COLO829 (cell line): Measurements from ENCODE around the gene MYOD1.

Experiments
- DNase-seq: peaks from one replicate; pipeline ENCODE4 v3.0.0; 2012; ENCODE audit warnings: low spot score

The MYOD1 gene

DNA sequence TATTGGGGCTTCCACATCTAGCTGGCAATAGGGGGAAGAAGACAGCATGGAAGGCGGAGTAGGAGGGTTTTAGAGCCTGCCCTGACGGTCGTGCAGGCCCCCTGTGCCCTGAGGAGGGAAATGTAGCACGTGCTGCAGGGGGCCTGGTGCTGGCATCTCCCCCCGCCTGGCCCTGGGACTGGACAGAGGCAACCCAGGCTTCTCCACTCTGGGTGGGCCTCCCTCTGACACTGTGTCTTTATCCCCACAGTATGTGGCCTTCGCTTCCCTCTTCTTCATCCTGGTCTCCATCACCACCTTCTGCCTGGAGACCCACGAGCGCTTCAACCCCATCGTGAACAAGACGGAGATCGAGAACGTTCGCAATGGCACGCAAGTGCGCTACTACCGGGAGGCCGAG, 52.0 kb downstream of the MYOD1 start:
- no peak for DNase-seq
